ENCODE data around the gene PDZD4. TPM values are rescaled to one million over a fixed set of nuclear protein-coding genes. Genes with fewer than 3 reads are reported as not detected.

Gene PDZD4
- total and polyA plus RNA-seq, 9 of the 15 experiments (the other 6 are each of a cell fraction or from before 2014, with no cell fraction given), result 0.05 to 0.38 (median 0.07) TPM; not detected in 5

GRCh38 chrX:153875391-153876111 lies 45.2 kb upstream of the PDZD4 start (continued):
- TF ChIP-seq KLF13 (tag; IDR thresholded peaks at IDR 0.05; ENCODE audit: borderline replicate concordance, low read depth) (peak; percentile 82; the same call in 1 of the 2 replicates), TSC22D4 (tag; IDR thresholded peaks at IDR 0.05) (no peak), CREB3 (tag; conservative IDR thresholded peaks at IDR 0.05; ENCODE audit: low read depth) (peak; percentile 58; the same call in 1 of the 2 replicates), ZNF232 (CRISPR knock-in tag; IDR thresholded peaks at IDR 0.05) (peak; percentile 99), ZNF740 (CRISPR knock-in tag; IDR thresholded peaks at IDR 0.05) (peak; percentile 79), ZNF740 (tag; IDR thresholded peaks at IDR 0.05) (no peak), ZNF583 (CRISPR knock-in tag; IDR thresholded peaks at IDR 0.05) (0 out of 2 replicates have a peak, but pooled peaks have one; percentile 66), ZNF224 (CRISPR knock-in tag; IDR thresholded peaks at IDR 0.05) (peak; percentile 98), E2F4 (CRISPR knock-in tag; IDR thresholded peaks at IDR 0.05; ENCODE audit: low read depth) (peak; percentile 96), NFRKB (IDR thresholded peaks at IDR 0.05; ENCODE audit: low read depth) (no peak), ZNF431 (CRISPR knock-in tag; IDR thresholded peaks at IDR 0.05) (peak; percentile 87), CTCFL (IDR thresholded peaks at IDR 0.05; ENCODE audit: borderline replicate concordance, insufficient read depth, low read depth, low read length, poor library complexity, severe bottlenecking) (no peak), ZFP1 (CRISPR knock-in tag; IDR thresholded peaks at IDR 0.05) (no peak), ZNF24 (IDR thresholded peaks at IDR 0.05) (peak; percentile 54; the same call in 1 of the 2 replicates), KAT2B (IDR thresholded peaks at IDR 0.05; ENCODE audit: low read depth, low read length) (no peak), USF2 (CRISPR knock-in tag; IDR thresholded peaks at IDR 0.05) (peak; percentile 79), MITF (IDR thresholded peaks at IDR 0.05) (no peak), FOXJ2 (tag; IDR thresholded peaks at IDR 0.05) (0 out of 2 replicates have a peak, but pooled peaks have one; percentile 46), TFAP4 (CRISPR knock-in tag; IDR thresholded peaks at IDR 0.05; ENCODE audit: borderline replicate concordance) (peak; percentile 95)

Data from K562 (cell line).